Endothelial cell of umbilical vein (primary cell): ENCODE results near the gene GPX7.

Experiments
- CTCF ChIP-seq, 2 donors: IDR thresholded peaks; 1 replicate in 1 of 2; 2 replicates in 1 of 2; pipeline ENCODE4 v1.5.1; 2011; ENCODE audit warnings: low read length in 2 of 2, mild to moderate bottlenecking in 2 of 2, moderate library complexity in 2 of 2, control low read depth in 1 of 2, inconsistent platforms in 1 of 2, low read depth in 1 of 2; ENCODE audit not compliant: insufficient read depth in 1 of 2; ENCODE audit errors: extremely low read depth in 1 of 2
- EZH2 ChIP-seq: IDR thresholded peaks from 2 replicates; pipeline ENCODE4 v1.6.1; 2012; ENCODE audit warnings: borderline replicate concordance, low read depth, mild to moderate bottlenecking, moderate library complexity, low read length, inconsistent platforms; ENCODE audit not compliant: severe bottlenecking
- FOS ChIP-seq: IDR thresholded peaks from 2 replicates; pipeline ENCODE4 v1.6.1; 2011; ENCODE audit warnings: mild to moderate bottlenecking, low read length, moderate library complexity, borderline replicate concordance; ENCODE audit not compliant: insufficient read depth
- JUN ChIP-seq: IDR thresholded peaks from 2 replicates; pipeline ENCODE4 v1.6.1; 2011; ENCODE audit warnings: borderline replicate concordance, low read depth; ENCODE audit not compliant: insufficient read length, insufficient read depth
- MAX ChIP-seq: IDR thresholded peaks from 2 replicates; pipeline ENCODE4 v1.6.1; 2011; ENCODE audit not compliant: insufficient read depth, insufficient read length
- MYC ChIP-seq: IDR thresholded peaks from one replicate; pipeline ENCODE4 v1.6.1; 2011; ENCODE audit warnings: mild to moderate bottlenecking, low read depth, low read length
- POLR2A ChIP-seq: IDR thresholded peaks from 2 replicates; pipeline ENCODE4 v1.6.1; 2012; ENCODE audit warnings: low read depth, mild to moderate bottlenecking, control low read depth, low read length
- POLR2AphosphoS5 ChIP-seq: IDR thresholded peaks from 2 replicates; pipeline ENCODE4 v1.6.1; 2012; ENCODE audit warnings: low read depth, mild to moderate bottlenecking, control low read depth, low read length, moderate library complexity; ENCODE audit not compliant: insufficient read depth

- TF ChIP-seq CTCF (IDR thresholded peaks at IDR 0.05; ENCODE audit: extremely low read depth in 1 of 2, insufficient read depth in 1 of 2, low read depth in 1 of 2, low read length in 2 of 2) (no peak), MYC (no peak), POLR2A (no peak), MAX (no peak), POLR2AphosphoS5 (no peak), EZH2 (no peak), JUN (no peak), FOS (no peak)
Measured at GRCh38 chr1:52600533-52601179, 1.5 kb upstream of the GPX7 start.
